Activated gamma-delta T cell (primary cell): Measurements from ENCODE around the gene DDN.

Experiments used
- DNase-seq: peaks from one replicate; lab custom pipeline; 2025; lab: John Stamatoyannopoulos, UW

DDN gene

GRCh38 chr12:48966177-48966895 lies 32.8 kb downstream of the DDN start:
- DNase-seq: no peak

- DNase-seq: no peak
Observed at GRCh38 chr12:48965298-48965838, 33.8 kb downstream of the DDN start.

DNA sequence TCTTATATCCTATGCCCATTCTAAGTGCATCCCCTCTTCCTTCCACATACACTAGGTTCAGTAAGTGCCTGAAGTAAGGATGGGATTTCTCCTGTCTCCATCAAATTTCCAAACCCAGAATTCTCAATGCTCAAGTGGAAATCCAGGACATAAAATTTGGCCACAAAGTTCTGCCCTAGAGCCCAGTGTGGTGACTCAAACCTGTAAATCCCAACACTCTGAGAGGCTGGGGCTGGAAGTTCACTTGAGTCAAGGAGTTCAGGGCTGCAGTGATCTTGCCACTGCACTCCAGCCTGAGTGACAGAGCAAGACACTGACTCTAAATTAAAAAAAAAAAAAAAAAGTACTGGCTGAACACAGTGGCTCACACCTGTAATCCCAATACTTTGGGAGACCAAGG lies 37.4 kb downstream of the DDN start:
- no peak for DNase-seq

- no peak for DNase-seq
Observed at GRCh38 chr12:48961331-48961730, 37.8 kb downstream of the DDN start.

DNA sequence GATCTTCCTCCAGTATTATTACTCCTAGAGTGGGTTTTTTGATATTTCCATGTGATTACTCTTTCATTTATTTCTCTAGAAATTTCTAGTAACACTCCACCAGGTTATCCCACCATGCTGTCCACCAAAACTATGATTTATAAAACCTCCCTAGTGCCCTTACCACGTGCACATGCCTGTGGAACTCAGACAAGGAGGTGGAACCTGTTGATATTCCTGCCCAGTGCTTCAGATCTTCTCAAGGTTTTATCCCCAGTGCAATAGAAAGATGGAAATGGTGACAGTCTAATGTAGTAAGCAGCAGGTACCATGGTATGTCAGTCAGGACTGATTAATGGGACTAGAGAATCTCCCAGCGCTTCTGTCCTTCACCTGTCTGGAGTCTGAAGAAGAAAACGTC lies 38.3 kb downstream of the DDN start:
- no peak for DNase-seq

- DNase-seq: no peak
Observed at GRCh38 chr12:48958049-48958388, 41.2 kb downstream of the DDN start.

DNA sequence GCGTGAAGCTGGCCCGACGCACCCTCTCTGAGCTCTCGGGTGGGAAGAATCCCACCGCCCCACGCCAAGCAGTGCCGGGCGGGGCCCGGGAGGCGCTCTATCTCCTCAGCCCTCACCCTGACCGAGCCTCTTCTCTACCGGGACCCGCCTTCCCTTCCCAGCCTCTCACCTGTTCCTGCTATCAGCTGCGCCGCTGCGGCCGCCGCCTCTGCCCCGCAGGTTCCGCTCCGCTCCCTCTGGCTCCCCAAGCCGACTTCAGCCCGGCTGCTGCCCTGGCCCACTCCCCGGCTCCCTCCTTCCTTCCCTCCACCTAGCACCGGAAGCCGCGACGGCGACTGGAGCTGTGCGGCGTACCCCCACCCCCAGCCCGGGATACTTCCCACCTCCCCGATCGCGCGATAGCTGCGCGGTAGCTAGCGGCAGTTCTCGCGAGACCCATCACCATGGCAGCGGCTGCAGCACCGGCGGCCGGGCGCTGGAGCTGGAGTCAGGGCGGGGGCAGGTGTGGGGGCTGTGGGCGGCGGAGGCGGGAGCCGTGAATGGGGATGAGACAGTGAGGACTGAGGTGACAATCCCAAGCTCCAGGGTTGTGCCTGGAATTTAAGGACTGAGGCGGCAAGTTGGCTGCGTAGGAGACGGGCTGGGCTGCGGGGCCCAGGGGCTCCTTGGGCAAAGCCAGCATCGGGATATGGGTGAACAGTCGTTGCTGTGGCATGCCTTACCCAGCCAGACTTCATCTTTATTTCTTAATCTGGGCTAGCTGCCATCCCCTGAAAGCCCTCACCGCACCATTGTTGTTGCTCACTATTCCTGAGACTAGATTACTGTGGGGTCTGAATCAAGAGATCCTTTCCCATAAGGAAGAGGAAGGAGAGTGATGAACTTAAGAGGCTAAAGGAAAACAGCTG lies 41.8 kb downstream of the DDN start, which contains the start of gene ARF3:
ARF3 (minus strand) TSS at position 347 of the 908 bp plus-strand sequence. CDS start 16,392 bp downstream, outside the sequence.
- peak; percentile 84 for DNase-seq

GRCh38 chr12:48956279-48957140 lies 42.7 kb downstream of the DDN start:
- no peak for DNase-seq

- no peak for DNase-seq
Observed at GRCh38 chr12:48954841-48955501, 44.2 kb downstream of the DDN start.

- no peak for DNase-seq
Observed at GRCh38 chr12:48954061-48954460, 45.1 kb downstream of the DDN start.

DNA sequence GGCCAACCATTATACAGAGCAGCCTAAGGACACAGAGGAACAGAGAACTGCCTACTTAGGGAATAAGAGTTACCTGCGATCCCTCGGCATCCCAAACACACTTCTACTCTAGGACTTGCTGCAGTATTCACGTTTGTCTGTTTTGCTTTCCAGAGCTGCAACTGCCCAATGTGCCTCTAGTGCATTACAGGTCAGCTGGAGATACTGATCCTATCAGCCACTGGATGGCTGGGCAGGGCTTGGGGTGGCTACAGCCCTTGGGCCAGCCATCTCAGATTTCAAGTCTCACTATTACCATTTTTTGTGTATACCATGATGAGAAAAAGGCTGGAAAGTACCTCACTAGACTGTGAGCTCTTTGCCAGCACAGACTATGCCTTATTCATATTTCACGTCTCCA lies 46.5 kb downstream of the DDN start:
- no peak for DNase-seq

GRCh38 chr12:48947727-48948126 lies 51.4 kb downstream of the DDN start:
- DNase-seq: no peak

- no peak for DNase-seq
Observed at GRCh38 chr12:48946943-48947342, 52.2 kb downstream of the DDN start.

DNA sequence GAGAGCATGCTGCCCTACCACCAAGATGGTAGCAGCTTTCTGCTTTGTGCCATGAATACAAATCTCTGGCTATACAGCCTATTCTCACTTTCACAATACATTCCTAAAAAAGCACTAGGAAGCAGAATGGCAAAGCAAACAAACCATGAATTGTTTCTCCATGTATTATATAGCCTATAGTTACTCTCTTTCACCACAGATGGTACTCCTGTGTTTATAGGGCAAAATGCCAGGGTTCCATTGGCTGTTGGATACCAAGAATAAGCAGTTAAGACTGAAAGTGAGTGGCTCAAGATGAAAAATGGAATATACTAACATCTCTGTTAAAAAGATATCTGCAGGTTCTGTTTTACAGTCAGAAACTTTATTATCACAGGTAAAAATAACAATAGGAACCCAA lies 53.0 kb downstream of the DDN start:
- DNase-seq: no peak
